GM18868 (cell line): ENCODE data around the gene CDK5RAP2.

Experiments
- ATAC-seq: cut with Tn5 transposase; IDR thresholded peaks from one replicate; pipeline ENCODE4 v1.9.1; 2021; ENCODE audit warnings: mild to moderate bottlenecking, moderate library complexity; ENCODE audit not compliant: unreplicated experiment

The CDK5RAP2 gene

DNA sequence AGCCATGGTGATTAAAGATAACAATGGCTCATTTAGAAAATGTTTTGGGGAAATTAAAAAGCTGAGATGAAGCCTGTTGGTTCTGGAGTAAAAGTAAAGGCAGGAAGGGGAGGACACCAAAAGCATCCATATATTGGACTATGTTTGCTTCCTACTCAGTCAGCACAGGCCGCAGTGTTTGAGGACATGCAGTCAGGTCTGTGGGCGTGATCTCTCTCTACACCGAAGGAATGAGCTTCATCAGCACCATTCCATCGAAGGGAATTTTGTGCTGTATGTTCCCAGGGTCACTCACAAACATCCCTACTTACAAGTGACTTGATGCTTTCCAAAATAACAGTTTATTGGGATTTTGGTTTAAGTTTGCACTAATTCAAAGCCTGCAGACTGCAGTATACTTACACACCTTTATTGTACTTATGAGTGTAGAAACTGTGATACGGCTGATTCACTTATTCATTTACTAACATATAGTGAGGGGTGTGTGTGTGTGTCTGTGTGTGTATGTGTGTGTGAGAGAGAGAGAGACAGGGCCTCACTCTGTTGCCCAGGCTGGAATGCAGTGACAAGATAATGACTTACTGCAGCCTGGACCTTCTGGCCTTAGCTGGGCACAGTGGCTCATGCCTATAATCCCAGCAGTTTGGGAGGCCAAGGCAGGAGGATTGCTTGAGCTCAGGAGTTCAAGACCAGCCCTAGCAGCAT is 13.4 kb upstream of the CDK5RAP2 start:
- no peak for ATAC-seq

DNA sequence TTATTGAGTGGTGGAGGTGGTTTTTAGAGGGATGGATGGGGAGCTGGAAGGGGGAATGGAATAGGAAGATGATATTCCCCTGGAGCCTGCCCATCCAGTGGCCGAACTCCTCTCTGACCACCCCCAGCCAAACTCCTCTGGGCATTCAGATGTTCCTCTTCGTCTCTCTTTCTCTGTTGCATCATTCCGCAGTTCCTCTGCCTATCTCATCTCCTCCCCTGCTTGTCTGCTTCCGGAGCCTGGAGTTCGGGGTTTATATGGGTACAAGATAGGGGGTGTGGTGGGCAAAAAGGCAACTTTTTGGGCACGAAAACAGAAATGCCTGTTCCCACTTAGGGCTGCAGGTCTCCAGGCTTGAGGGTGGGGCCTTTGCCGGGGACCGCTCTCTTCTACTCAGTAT is 12.2 kb upstream of the CDK5RAP2 start:
- ATAC-seq, result no peak

DNA sequence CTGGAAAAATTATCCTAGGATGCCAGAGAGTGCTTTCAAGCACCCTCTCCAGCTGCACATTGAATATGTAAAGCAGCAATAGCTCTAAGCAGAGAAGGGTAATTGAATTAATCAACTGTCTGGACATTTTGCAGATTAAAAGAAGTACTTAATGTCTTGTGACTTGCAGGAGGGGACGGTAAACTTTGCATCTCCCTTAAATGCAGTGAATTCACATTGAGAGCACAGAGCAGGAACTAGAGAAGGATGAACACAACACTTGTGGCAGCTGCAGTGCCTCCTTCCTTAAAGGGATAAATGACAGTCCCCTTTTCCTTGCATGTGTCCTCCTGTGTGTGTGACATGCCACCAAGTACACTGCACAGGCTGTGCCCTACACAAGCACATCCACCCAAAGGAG is 7.4 kb upstream of the CDK5RAP2 start:
- ATAC-seq, result no peak

DNA sequence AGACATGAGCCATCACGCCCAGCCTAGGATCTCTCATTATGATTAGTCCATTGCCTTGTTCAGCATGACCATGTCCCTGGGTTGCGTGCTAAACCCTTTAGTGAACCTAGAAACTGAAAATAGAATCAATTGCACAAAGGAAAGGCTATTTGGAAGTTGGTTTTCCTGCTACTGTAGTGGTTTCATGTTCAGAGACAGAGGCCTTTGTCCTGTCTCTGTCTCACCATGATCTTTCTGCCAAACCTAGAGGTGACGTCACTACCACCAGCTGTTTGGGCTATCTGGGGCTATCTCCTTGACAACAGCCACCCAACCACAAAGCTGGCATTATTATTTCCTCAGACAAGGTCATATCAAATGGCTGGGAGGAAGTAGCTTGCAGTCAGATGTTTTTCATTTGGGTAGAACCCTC is 4.0 kb upstream of the CDK5RAP2 start:
- peak; percentile 42 for ATAC-seq

DNA sequence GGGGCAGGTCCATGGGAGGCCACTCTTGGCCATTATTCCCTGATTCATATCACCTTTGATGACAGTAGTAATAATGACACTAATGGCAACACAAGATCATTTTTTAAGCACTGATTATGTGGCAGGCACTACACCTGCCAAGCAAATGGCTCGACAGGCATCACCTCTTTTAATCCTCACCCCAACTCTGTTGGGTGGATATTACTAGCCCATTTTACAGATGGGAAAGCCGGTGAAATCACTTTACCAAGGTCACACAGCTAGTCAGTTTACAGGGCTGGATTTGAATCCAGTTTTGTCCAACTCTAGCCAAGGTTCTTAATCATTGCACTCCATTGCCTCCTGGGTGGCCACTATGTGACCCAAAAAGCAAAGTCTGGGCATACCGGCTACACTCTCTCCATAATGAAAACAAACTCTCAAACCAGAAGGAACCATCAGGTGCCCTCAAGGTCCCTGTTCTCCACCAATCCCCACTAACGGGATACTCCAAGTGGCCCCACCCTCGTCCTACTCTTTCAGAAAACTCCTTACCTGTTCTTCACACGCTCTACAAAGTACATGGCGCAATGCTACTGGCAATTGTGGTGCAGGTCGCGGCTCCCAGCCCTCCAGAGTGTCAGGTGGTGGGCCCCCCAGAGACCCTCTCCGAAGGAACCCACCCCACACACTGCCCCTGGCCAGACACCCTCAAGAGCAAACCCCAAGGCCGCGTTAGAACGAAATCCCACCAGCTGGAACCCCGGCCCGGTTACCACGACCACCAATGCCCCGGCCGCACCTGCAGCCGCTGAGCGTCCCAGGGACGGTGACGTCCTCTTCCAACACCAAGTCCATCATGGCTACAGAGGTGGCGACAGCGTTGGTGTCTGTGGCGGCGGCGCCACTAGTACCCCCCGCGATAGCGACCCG is 572 bp downstream of the CDK5RAP2 start:
- peak; percentile 38 for ATAC-seq

DNA sequence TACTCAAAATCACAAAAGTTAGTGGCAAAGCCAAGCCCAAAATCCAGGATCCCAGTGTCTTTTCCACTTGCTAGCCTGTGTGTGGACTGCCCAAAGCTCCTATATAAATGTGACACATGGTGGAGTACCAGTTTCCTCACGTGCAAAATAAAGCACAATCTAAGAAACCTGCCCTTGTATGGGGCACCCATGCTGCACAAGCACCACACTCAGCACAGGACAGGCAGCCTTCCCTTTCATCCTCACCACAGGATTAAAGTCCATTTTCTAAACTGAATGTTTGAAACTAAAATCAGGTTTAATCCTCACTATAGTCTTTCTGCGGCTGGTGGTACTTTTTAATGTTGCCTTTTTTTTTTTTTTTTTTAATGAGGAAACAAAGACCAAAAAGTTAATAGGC is 5.5 kb downstream of the CDK5RAP2 start:
- ATAC-seq, result no peak

DNA sequence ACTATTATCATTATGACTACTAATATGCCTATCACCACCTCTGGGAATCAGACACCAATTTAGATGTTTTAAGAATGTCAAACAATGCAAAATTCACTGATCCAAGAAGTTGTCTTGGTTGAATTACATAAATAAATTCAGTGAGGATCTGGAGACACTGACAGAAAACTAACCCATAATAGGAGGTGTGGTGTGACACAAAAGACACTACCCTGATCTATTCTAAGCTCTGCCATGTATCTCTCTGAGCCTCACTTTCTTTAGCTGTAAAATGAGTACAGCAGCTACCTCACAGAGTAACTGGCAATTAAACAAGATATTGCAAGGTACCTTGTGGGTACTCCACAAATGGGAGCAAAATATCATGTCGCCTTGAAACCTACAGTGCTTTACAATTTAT is 7.5 kb downstream of the CDK5RAP2 start:
- no peak for ATAC-seq

DNA sequence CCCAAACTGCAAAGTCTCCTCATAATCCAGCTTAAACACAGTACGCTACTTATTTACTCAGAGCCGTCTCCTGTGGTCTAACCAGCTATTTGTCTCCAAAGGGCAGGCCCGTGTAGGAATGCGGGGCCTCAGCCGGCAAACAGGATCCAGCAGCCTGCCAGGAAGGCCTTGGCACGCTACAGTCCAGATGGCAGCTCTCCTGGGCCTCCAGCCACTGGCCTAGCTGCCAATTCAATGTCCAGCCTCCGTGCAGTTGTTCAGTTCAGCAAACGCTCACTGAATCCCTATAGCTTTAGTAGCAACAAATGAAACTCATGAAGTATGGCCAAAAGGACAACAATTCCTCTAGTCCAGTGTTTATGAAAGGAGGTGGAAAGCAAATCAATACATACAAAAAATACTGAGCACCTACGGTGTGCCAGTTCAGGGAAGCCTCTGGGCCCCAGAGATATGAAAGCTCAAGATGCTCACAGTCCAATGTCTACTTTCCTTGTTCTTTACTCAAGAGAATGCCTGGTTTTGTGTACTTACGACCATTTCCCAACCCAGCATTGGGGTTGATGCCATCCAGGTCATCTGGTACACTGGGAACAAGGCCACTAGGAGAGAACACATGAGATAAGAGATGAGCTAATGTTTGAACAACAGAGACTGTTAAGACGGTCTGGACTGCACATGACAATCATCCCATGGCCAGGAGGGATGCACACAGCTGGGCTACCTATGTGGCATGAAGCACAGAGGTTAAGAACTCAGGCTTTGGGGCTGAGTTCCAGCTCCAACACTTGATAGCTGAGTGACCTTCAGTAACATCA is 8.3 kb downstream of the CDK5RAP2 start:
- no peak for ATAC-seq

DNA sequence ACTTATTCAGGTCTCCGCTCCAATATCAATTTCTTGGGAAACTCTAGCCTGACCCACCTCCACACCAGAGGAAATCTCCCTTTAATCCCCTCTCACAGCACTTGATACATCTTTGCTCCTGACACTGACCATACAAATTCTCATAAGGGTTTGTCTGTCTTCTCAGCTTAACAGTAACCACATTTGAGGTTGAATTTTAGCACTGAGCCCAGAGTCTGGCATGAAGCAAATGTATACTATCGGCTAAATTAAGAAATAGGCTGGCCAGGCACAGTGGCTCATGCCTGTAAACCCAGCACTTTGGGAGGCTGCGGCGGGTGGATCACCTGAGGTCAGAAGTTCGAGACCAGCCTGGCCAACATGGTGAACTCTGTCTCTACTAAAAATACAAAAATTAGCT is 9.7 kb downstream of the CDK5RAP2 start:
- no peak for ATAC-seq

DNA sequence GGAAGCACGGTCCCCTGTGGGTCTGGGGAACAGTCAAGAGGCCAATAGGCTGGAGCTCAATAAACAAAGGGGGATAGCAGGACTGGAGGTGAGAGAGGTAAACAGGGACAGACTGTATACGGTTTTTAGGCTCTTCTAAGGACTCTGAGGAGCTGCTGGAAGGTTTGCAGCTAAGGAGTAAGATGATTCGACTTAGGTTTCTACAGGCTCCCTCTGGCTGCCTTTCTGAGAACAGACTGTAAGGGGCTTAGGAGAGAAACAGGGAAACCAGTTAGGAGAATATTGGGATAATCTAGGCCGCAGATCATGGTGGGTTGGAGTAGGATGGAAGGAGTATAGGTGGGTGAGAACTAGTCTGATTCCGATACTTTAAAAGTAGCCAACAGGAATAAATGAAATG is 10.4 kb downstream of the CDK5RAP2 start:
- ATAC-seq, result no peak

DNA sequence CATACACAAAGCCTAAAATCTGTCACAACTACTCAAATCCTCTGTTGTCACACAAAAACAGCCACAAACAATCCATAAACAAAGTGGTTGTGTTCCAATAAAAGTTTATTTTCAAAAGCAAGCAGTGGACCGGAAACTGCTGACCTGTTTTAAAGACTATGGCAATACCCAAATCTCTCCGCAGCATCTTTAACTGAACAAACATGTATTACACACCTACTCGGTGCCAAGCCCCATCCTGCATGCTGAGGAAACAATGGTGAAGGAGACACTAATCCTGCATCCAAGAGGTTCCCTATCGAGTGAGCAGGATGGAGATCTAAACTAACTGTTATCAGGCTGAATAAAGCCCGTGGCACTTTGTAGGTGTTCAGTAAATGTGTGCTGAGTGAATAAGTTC is 11.2 kb downstream of the CDK5RAP2 start:
- ATAC-seq, result no peak

DNA sequence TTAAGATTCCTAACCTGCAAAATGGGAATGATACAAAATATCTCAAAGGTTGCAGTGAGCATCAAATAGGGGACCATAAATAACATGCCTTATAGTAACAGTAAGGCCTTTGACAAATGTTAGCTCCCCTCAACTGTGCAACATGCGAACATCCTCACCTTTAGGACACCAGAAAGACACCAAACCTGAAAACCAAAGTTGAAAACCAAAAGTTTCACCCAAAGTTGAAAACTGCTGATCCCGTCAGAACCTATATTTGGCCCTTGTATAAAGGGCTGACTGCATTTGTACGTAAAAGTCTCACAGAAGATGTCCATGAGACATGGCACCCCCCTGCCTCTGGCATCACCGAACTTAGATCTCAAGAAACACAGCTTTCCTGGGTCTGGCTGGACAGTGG is 12.1 kb downstream of the CDK5RAP2 start:
- no peak for ATAC-seq

DNA sequence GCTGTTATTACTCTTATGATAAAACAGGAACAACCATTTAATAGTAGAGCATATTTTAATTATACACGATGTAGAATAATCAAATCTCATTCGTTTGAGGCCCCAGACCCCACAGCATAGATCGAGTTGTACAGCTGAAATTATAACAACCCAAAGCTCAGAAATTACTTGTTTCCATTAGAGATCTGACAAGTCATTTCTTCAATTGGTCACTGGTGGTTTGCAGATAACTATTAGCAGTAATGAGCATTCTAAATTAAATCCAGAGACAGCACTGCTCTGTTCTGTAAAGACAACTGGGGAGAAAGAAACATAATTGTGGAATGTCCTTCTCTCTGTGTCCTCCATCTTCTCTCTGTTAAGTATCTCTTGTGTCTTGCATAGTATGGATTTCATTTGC is 12.9 kb downstream of the CDK5RAP2 start:
- no peak for ATAC-seq

DNA sequence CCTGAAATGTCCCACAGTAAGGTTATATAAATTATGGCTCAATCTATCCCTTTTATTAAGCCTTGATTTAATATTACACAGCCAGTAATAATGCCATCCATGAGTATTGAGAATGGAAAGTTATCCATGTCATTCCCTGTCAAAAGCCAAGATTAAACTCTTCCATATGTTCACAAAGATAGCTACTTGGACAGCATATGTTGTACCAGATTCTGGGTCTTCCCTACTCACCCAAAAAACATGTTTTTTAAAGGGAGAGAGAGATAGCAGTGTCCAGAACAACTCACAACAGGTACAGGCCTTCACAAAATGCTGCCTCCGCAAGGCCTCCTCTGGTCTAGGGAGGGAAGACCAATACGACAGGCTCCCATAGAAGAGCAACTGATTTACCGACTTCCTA is 15.4 kb downstream of the CDK5RAP2 start:
- no peak for ATAC-seq

DNA sequence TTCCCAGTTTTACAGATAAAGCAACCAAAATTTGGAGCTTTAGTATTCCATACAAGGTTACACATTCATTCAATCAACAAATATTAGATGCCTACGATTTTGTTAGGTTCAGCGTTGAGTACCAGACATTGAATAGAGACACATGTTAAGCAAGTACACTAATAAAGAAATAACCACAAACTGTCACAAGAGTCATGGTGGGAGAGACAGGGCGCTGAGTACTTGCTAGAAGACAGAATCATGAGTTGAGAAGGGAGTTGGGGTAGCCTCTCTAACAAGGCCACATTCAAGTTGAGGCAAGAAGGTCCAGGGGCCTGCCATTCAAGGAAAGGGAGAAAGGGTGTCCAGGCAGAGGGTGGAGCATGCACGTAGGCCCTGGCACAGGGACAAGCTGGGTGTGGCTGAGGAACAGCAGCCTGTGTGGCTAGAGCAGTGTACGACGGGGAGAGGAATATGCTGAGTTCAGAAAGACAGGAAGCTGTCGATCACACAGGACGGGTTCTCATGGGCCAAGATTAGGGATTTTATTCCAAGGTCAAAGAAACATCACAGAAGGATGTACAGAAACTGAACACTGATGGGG is 17.0 kb downstream of the CDK5RAP2 start:
- no peak for ATAC-seq

DNA sequence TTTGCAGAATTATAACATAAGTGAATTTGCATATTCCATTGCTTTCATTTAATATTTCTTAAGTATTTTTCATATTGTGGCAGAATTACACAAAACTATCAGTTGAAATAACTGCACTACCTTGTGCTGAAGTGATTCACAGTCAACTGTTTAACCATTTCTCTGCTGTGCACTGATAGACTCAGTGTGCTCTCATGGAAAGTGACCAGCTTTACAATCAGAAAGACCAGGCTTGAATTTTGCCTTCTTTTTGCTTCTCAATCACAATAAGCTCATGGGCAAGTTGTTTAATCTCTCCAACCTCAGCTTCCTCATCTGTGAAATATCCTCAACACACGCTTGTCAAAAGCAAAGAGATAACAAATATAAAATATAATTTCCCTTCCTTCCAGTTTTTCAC is 18.3 kb downstream of the CDK5RAP2 start:
- no peak for ATAC-seq

DNA sequence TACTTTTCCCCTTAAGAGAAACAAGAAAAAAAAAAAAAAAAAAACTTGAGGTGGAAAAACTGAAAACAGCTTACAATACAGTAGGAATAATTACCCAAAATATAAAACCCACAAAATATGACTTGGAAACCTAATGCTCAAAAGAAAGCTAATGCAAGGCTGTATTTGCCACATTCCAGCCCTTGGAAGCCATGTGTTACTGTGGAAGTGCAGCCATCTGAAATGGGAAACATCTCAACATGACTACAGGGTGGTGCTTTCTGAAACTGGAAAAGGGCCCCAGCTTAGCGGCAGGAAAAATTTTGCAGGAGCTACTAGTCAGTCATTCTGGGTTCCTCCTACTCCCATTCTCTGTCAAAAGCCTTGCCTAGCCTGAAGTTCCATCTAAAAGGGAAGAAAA is 20.4 kb downstream of the CDK5RAP2 start:
- no peak for ATAC-seq

DNA sequence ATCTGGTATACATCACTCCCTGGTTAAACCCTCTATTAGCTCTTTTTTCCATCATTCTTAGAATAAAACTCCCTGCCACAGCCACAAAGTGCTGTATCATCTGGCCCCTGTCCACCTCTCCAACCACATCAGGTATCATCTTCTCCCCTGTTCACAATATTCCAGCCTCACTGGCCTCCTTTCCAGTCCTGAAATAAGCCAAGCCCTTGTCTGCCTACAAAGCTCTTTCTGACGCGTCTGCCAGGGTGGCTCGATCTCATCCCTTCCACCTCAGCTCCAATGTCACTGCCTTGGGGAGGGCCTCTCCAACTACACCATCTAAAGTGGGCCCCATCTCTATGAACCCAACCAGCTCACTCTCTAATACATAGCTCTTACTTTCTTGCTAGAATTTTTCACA is 21.5 kb downstream of the CDK5RAP2 start:
- ATAC-seq, result no peak

DNA sequence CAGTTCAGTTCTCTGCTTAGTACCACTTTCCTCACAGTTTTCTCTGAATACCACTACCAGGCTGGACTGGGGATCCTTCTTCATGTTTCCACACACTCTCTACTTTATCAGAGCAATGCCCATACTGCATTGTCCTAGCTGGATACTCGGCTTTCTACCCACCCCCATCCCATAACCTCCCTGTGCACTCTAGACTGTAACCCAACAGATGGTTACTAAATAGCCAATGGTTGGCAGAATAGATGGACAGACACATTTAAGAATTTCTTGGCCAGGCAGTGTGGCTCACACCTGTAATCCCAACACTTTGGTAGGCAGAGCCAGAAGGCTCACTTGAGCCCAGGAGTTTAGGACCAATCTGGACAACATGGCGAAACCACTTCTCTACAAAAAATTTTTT is 22.8 kb downstream of the CDK5RAP2 start:
- ATAC-seq, result no peak

DNA sequence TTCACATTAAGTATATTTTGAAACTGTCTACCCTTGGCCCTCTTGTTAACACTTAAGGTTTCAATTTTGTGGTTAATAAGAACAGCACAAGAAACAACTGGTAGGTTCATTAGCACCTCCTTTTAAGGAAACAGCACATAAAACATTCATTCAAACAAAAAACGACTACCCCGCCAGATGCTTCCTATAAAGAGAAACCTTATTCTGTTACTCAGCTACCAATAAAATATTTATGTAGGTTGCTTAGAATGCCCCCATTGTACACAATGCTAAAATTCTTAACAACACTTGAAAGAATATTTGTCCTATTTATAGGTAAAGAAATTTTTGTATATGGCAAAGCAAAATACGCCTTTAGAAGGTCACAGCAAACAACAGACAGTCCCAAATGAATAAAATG is 23.2 kb downstream of the CDK5RAP2 start:
- ATAC-seq, result no peak

DNA sequence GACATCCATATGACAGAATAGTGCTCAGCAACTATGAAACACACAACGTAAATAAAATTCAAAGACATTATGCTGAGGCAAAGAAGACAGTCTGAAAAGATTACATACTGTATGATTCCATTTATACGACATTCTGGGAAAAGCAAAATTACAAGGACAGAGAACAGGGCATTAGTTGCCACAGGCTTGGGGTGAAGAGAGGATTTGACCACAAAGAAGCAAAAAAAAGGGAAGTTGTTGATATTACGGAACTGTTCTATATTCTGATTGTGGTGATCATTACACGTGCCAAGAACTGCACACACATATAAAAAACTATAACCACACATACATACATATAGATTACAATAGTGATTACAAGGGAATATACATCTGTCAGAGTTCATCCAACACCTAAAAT is 24.1 kb downstream of the CDK5RAP2 start:
- ATAC-seq, result no peak
